Bone marrow (tissue), 2 donors: ENCODE results near the gene NID1.
A peak's percentile ranks its signal among the peaks of the same experiment; 100 is the strongest.
"Not testable (repeated sequence)": the region's sequence is repeated elsewhere in the genome, so short reads cannot be mapped to it uniquely, and the experiment has no call there.

Source experiments
- DNase-seq, 2 donors: peaks; one replicate each; lab custom pipeline; 2025; lab: John Stamatoyannopoulos, UW

NID1 gene

DNA sequence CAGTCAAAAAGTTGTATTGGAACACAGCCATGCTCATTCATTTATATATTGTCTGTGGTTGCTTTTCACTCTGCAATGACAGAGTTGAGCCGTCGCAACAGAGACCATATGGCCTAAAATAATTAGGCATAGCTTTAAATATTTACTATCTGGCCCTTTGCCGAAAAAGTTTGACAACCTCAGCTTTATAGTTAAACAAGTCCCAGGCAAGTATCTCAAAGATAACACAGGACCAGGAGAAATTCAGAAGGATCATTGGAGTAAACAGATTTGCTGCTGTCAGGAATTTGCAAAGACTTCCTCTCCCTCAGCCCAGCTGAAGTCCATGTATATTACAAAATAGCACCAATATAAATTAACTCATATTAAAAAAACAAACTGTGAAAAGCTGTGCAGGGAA lies 34.4 kb downstream of the NID1 start:
- DNase-seq = no peak

DNA sequence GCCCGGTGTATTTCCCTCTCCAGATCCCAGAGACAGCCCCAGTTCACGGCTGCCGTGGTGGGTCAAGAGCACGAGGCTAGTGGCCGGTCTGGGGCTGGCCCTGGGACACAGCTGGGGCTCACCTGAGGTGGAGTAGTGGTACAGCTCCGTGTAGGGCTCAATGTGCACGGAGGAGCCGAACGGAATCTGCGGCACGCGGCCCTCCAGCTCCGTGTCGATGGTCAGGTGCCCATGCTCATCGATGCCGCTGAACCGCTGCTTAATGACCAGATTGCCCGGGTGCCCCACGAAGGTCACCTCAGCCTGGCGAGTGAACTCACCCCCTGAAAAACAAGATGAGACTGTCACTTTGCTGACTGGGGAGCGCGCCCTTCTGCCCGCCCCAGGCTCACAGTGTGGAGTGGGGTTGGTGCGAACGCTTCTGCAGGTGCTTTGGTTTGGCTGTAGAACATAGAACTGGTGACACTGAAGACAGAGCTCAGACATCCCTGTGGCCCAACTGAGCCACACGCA lies 35.4 kb downstream of the NID1 start:
- DNase-seq = no peak

DNA sequence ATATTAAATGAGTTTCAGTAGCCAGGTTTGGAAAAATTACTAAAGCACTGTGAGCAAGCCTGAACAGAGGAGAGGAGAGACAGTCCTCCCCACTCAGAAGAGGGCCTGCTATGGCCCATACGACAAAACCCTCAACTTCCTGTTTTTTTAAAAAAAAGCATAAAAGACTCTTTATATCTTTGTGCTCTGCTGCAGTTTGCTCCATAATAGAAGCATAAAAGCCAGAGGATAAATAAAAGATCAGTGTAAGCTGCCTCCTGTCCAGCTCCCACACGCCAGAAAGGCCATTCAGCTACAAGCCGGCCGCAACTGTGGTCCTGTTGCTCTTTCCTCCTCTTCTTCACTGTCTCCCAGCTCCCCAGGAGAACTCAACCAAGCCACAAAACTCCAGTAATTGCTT lies 37.8 kb downstream of the NID1 start:
- DNase-seq = no peak

DNA sequence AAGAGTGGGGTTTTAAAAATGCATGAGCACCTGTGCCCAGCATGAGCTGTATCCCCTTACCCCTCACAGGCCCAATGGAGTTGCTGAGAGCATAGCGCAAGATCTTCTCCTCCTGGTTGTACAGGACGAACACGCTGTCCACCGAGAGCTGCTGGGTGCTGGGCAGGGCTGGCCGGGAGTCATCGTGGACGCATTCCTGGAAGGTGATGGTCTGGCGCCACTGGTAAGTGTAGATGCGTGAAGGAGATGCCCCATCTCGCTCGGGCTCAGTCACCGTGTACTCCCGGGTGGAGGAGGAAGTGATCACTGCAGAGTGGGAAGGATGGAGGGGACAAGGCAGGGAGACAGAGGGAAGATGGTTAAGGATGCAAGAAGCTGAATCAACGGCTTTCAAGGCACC lies 39.1 kb downstream of the NID1 start:
- no peak for DNase-seq

DNA sequence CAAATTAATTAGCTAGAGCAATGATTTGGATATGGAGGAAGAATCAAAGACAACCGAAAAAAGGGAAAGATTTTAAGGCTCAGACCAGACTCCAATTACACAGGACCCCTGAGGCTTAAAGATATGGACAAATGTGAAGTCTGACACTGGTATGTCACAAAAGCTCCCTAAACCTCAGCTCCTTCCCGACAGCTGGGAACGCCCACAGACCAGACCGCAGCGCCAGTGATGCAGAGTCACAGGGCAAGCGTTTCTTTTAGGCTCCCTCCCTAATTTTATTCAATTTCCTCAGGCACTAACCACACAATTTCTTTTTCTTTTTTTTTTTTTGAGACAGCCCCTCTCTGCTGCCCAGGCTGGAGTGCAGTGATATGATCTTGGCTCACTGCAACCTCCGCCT lies 40.2 kb downstream of the NID1 start:
- peak in 1 of 2 donors; percentile 25 for DNase-seq

DNA sequence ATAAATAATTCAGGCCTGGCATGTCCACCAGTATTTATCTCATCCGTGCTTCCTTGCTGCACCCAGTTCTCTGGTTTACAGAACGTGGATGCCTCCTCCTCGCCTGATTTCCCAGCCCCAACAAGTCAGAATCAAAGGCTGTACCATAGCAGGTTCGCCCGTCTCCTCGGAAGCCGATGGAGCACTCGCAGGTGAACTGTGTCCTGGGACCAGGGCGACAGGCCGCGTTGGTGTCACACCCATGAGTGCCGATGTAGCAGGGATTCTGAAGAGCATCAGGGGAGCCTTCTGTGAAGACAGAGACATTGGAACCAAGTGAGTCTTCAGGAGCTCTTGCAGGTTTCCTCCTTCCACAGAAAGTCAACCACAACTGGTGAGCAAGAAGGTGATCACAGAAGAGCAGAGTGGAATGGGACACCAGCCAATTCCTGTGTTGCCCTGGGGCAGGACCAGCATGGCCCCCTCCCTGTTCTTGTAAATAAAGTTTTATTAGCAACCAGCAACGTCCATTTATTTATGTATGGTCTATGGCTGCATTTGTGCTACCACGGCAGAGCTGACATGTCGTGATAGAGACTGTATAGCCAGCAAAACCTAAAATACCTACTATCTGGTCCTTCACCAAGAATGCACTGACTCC lies 40.8 kb downstream of the NID1 start:
- DNase-seq = no peak

DNA sequence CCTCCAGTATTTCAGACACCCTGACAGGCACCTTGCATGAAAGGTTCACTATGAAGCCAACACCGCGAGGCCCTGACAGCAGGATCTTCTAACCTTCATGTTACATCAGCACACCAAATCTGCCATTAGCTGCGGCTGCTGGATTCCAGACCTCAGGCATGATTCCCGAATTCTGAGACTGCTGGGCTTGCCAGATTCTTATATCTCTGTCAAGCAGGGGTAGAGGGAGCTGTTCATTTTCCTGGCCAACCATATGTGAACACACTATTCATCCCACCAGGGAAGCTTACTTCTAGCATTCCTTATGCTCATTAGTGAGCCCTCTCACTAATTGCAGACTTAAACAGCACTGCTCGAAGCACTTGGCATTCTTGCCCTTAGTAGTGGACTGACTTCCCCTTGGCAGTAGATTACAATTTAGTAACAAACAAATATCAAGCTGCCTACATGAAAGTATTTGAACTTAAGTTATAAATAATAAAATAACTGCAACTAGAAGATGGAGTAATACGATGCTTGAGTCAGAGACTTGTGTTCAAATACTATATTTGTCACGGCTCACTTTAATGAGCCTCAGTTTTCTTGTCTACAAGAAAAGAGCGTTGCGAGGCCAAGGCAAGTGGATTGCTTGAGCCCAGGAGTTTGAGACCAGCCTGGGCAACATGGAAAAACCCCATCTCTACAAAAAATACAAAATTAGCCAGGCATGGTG lies 43.3 kb downstream of the NID1 start:
- DNase-seq = no peak

DNA sequence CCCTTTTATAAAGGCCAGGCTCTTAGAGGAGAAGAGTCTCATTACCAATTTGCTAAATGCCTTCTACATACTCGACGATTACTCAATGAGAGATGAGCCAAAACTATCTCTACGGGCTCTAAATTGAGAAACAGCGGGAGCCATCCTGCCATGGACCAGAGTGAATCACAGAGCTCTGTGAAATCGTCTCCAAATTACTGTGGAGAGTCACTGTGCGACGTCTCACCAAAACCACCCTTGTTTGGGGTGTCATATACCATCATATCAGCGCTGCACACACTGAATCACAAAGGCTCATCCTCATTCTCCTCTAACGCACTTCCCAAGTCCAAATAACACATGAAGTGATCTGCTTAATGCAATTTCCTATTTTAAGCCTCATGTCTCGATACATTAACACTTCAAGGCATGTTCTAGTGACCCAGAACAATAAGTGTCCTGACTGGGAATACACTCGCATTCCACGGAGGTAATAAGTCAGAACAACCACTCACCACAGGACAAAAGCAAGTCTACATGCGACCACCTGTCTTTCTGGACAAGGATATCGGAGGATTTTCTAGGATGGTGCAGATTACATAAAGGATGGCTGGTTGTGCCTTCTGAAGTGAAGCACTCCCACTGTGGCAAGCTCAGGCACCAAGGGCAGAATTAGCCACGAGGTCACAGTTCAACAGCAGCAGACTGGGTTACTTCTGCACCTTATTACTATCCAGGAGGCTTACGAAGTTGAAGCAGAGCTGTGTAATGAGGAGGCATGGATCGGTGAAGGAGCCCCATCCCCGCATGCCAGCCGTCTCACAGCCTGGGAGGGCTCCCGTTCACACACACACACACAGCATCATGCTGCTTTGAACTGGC lies 44.3 kb downstream of the NID1 start:
- no peak for DNase-seq

DNA sequence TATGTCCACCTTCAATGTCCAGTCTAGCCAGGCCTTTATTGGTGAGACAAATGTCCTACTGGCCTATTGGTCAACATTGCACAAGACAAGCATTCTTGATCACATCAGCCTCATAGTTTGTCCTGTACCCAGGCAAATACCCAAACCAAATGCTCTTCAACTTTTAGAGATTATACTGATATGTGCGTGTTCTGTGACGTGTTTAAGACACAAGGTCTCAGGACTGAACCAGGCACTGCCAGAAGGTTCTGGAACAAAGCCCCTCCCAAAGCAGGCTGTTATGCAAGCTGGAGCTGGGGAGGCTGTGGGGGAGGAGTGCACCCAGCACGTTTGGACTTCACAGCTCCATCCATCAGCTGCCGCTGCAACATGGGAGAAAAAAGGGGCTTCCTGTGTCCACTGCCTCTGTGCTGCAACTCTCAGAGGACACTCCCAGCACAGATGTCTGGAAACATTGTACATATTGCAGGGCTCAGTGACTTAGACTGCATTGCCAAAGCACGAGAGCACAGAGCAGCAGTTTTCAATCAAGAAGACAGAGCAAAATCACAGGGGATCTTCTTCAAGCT lies 45.9 kb downstream of the NID1 start:
- DNase-seq = no peak

DNA sequence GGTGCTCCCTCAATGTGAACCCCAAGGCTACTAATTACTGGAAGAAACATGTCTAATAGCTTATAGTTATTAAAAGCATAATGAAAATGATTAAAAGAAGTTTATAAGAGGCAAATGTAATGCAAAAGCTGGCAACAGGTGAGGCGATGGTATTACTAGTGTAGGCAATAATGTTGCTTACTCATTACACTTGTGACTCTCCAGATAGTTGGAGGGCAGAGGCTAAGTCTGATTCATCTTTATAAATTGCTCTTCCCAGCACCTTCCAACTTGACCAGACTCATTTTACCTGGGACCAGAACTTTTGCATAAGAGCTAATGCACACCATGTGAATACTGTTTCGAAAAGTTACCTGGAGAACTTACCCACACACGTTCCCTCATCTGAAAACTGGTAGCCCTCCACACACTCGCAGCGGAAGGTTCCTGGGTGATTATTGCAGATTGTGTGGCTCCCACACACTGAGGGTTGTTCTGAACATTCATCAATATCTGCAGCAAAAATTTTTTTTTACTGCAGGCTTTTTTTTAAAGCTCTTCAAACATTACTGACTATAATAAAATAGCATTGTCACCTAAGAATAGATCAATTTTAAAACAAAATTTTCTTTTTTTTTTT lies 48.0 kb downstream of the NID1 start:
- no peak for DNase-seq

DNA sequence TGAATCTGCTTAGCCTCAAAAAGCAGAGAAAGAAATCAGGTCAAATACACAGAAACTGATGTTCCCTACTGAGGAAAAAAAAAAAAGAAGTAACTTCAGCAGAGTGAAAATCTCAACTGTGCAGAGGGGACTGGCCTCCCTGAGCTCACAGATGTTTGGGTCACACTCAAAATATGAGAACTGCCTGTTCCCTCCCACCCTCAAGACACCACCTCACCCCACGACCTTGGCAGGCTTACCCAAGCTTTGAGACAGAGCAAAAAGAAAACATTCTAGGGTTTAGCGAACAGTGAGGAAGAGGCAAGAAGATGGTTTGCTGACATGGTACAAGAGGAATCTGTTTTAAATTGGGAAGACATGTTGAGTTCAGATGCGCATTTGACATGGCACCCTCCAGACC lies 48.8 kb downstream of the NID1 start:
- no peak for DNase-seq

DNA sequence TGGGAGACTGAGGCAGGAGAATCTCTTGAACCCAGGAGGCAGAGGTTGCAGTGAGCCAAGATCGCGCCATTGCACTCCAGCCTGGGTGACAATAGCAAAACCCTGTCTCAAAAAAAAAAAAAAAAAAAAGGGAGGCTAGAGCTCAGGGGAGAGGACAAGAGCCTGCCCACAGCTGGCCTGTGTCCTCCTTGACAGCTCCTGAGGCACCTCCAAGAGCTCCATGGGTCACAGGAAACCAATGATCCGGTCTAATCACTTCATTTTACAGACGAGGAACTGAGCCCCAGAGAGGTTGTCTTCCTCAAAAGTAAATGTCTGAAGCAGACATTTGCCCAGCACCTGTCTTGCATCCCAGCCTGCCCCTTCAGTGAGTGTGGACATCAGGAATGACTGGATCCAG lies 49.4 kb downstream of the NID1 start:
- no peak for DNase-seq

DNA sequence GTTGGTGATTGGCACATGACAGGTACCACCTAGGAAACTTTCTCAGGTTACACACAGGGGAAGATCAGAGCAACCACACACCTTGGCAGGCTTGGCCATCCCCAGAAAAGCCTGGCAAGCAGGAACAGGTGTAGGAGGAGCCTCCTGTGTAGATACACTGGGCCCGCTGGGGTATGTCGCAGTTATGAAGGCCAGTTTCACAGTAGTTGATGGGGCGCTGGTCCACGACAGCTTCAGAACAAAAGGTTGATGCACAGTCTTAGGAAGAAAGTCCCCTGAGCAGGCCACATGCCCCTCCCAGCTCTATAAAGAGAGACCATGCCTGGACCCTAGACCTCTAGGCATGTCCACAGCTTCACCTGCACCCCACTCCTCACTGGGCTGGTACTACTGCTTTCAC lies 51.6 kb downstream of the NID1 start:
- DNase-seq = no peak

DNA sequence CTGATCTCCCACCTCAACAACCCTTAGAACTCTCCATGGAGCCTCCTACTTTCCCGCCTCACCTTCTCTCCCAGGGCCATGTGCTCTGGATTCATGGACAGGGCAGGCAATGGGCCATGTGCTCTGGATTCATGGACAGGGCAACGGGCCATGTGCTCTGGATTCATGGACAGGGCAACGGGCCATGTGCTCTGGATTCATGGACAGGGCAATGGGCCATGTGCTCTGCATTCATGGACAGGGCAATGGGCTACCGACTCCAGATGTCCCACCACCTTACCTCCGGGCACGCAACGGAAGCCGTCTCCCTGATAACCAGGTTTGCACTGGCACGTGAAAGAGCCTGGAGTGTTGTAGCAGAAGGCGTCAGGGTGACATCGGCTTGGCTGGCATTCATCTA lies 53.2 kb downstream of the NID1 start:
- no peak for DNase-seq

DNA sequence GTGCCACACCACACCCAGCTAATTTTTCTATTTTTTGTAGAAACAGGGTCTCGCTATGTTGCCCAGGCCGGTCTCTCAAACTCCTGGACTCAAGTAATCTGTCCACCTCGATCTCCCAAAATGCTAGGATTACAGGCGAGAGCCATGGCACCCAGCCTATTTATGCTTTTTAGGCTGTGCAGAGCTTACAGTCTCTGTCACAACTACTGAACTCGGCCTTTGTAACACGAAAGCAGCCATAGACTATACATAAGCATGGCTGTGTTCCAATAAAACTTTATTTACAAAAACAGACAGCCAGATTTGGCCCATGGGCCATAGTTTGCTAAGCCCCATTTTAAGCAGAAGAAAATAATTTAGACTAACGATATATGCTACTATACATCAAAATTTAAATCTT lies 54.4 kb downstream of the NID1 start:
- DNase-seq = no peak

DNA sequence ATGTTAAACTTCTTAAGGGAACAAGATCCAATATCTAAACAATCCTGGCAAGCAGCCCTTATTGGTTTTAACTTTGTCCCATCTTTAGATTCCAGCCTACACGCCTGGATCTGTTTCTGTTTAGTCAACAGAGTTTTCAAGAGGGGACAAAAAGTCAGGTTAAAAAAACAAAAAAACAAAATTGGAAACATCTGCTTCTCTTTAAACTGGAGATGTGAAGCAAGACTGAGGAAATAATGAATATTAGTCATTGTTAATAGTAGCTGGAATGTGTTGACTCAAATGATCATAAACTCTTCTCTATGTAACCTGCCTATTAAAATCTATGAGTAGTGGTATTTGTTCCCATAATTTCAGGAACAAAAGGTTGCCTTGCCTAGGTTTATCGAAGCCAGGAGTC lies 55.0 kb downstream of the NID1 start:
- no peak for DNase-seq

DNA sequence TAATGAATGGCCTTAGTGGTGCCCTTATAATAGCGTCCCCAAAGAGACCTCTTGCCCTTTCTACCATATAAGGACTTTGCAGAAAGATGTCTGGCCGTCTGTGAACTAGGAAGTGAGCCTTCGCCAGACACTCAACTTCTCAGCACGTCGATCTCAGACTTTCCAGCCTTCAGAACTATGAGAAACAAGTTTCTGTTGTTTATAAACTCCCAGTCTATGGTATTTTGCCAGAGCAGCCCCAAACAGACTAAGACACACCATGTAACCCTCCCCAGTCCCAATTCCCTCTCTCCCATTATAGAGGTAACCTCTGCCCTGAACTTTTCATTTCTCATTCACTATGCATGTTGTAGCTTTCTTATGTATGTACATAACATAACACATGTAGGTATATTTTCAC lies 55.7 kb downstream of the NID1 start:
- no peak for DNase-seq

DNA sequence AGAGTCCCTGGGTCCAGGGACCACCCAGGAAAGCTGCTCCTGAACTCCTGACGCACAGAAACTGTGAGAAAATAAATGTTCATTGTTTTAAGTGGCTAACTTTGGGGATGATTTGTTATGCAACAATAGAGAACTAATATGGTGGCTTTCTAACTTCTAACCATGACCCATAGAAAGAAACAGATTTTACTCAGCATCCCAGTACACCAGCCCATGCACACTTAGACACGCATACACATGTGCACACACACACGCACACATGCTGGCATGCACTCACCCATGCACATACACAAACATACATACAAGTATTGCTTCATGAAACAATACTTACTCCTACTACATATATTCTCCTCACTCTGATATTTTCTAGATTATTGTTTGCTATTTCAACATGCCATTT lies 57.1 kb downstream of the NID1 start:
- no peak for DNase-seq

DNA sequence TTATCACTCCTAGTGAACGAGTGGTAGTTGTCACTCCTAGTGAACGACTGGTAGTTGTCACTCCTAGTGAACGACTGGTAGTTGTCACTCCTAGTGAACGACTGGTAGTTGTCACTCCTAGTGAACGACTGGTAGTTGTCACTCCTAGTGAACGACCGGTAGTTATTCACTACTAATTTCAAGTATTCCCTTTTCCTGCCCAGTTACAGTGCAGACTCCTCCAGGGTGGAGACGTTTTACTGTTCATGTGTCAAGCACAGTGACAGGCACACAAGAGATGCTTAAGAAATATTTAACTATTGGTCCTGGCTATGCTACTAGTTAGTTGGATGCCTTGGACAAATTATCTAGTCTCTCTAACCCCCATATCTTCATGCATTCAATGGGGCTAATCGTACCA lies 61.8 kb downstream of the NID1 start:
- DNase-seq = not testable (repeated sequence)

DNA sequence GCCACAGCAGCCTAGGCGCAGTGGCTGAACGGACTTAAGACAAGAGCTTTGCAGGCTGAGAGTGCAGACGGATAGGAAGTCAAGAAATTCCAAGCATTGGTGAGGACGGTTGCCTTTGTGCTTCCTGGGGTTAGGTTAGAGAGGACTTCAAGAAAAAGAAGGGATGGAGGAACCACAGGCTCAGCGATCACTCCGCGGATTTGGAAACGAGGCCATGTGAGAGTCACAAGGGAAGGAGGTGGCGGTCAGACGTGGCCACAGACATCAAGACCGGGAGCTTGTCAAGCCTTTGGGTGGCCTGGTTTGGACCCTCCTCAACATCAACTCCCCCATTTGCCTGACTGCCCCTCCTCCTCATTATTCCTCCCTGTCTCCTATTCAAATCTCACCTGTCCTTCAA lies 62.3 kb downstream of the NID1 start:
- no peak for DNase-seq

DNA sequence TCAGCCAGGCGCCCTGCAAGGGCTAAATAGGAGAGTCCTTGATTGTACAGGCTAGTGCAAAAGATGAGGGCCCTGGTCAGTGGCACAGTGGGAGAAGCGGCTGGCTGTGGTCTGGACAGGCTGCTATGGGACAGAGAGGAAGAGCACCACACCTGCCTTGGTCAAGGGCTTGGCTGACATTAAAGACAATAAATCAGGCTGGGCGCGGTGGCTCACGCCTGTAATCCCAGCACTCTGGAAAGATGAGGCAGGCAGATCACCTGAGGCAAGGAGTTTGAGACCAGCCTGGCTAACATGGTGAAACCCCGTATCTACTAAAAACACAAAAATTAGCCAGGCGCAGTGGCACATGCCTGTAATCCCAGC lies 62.9 kb downstream of the NID1 start:
- DNase-seq = no peak

DNA sequence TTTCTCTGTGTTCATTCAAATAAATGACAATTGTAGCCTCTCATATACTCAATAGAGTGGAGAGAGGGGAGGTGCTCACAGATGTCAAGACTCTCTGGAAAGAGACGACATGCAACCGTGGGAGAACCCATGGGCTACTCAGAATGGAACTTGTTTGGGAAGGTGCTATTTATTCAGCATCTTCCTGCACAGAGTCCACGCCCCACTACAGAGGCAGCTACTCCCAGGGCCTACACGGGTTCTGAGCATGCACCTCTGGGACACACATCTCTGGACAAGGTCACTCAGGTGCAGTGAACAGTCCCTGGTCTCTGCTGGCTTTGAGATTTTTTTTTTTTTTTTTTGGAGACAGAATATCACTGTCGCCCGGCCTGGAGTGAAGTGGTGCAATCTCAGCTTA lies 64.1 kb downstream of the NID1 start:
- no peak for DNase-seq
